ENCODE results near the gene TRAPPC3L. TPM values are rescaled to one million over a fixed set of nuclear protein-coding genes. Genes with fewer than 3 reads are reported as not detected.

The TRAPPC3L gene
- polyA plus RNA-seq, 1 of the 3 experiments (the other 2 are of a cell fraction) = 0.03 TPM

GRCh38 chr6:116476002-116476678 lies 69.3 kb downstream of the TRAPPC3L start:
- H2AFZ ChIP-seq (ENCODE audit: low read depth) = no peak overlapping the region
- ChIA-PET POLR2A (no interaction called here), CTCF (no interaction called here)
- H3K27me3 ChIP-seq (ENCODE audit: insufficient read depth) = no peaks in the 10 kb centered on the region
- WGBS (ENCODE audit: low lambda C conversion rate) = 85% methylated on average over 5 of the region's 5 CpGs
- no peak for DNase-seq
- no peaks in the 10 kb centered on the region for H3K9me2 ChIP-seq
- H3K79me2 ChIP-seq (ENCODE audit: insufficient read depth) = no peaks in the 10 kb centered on the region
- no peaks in the 10 kb centered on the region for H3F3A ChIP-seq (replicated peaks; ENCODE audit: insufficient read depth)
- no peak overlapping the region for H3K9ac ChIP-seq
- H3K36me3 ChIP-seq (replicated peaks in 1 of 2; ENCODE audit: control insufficient read depth in 1 of 2, insufficient read depth in 2 of 2, low read length in 1 of 2) = no peaks in the 10 kb centered on the region
- H3K4me3 ChIP-seq (ENCODE audit: low read depth in 2 of 2, low read length in 1 of 2) = no peak overlapping the region
- H3K9me3 ChIP-seq = no peaks in the 10 kb centered on the region
- H3K4me2 ChIP-seq = no peak overlapping the region
- TF ChIP-seq JUND (IDR thresholded peaks at IDR 0.05) = no peak
- peaks cover 0 to 6% of the 10 kb centered on the region in 2 experiments; a peak in 1 of 4 replicates for H3K4me1 ChIP-seq (ENCODE audit: control insufficient read depth in 1 of 2, insufficient read depth in 2 of 2, low read depth in 1 of 2, low read length in 1 of 2)
- H4K20me1 ChIP-seq (ENCODE audit: insufficient read depth) = no peaks in the 10 kb centered on the region
- H3K27ac ChIP-seq (ENCODE audit: low read depth in 2 of 2, low read length in 1 of 2) = no peak overlapping the region

- H3K9ac ChIP-seq = no peak overlapping the region
- H3K27me3 ChIP-seq (ENCODE audit: insufficient read depth) = no peaks in the 10 kb centered on the region
- ChIA-PET POLR2A (no interaction called here), CTCF (no interaction called here)
- H3K36me3 ChIP-seq (replicated peaks in 1 of 2; ENCODE audit: control insufficient read depth in 1 of 2, insufficient read depth in 2 of 2, low read length in 1 of 2) = no peaks in the 10 kb centered on the region
- no peaks in the 10 kb centered on the region for H3K9me3 ChIP-seq
- H3K79me2 ChIP-seq (ENCODE audit: insufficient read depth) = no peaks in the 10 kb centered on the region
- TF ChIP-seq MAX (IDR thresholded peaks at IDR 0.05; ENCODE audit: low read depth) (no peak), TEAD4 (IDR thresholded peaks at IDR 0.05; ENCODE audit: borderline replicate concordance, insufficient read depth) (no peak), NFIC (IDR thresholded peaks at IDR 0.05; ENCODE audit: borderline replicate concordance) (no peak)
- no peak overlapping the region for H3K4me2 ChIP-seq
- H3K27ac ChIP-seq (ENCODE audit: low read depth in 2 of 2, low read length in 1 of 2) = no peak overlapping the region
- H3K4me1 ChIP-seq (ENCODE audit: control insufficient read depth in 1 of 2, insufficient read depth in 2 of 2, low read depth in 1 of 2, low read length in 1 of 2) = peaks cover 0 to 6% of the 10 kb centered on the region in 2 experiments; a peak in 1 of 4 replicates
- no peak overlapping the region for H3K4me3 ChIP-seq (ENCODE audit: low read depth in 2 of 2, low read length in 1 of 2)
- no peak for DNase-seq
- H2AFZ ChIP-seq (ENCODE audit: low read depth) = no peak overlapping the region
- no peaks in the 10 kb centered on the region for H3K9me2 ChIP-seq
- H3F3A ChIP-seq (replicated peaks; ENCODE audit: insufficient read depth) = no peaks in the 10 kb centered on the region
- 50% methylated on average over 1 of the region's 1 CpG for WGBS (ENCODE audit: low lambda C conversion rate)
- no peaks in the 10 kb centered on the region for H4K20me1 ChIP-seq (ENCODE audit: insufficient read depth)
These were observed 70.3 kb downstream of the TRAPPC3L start for GRCh38 chr6:116475141-116475540.

GRCh38 chr6:116472706-116473105 lies 72.8 kb downstream of the TRAPPC3L start:
- peak overlapping the region in 1 of 2 experiments; percentile 50; a peak in 1 of 4 replicates for H3K27ac ChIP-seq (ENCODE audit: low read depth in 2 of 2, low read length in 1 of 2)
- CTCF ChIA-PET = no interaction called here
- DNase-seq = no peak
- POLR2A ChIA-PET = no interaction called here
- TF ChIP-seq JUND (IDR thresholded peaks at IDR 0.05) (no peak), YY1 (IDR thresholded peaks at IDR 0.05; ENCODE audit: low read depth) (no peak), RFX5 (IDR thresholded peaks at IDR 0.05; ENCODE audit: low read length) (no peak), FOXJ3 (CRISPR knock-in tag; IDR thresholded peaks at IDR 0.05) (no peak), ELF1 (IDR thresholded peaks at IDR 0.05) (no peak)
- no peaks in the 10 kb centered on the region for H3K36me3 ChIP-seq (replicated peaks in 1 of 2; ENCODE audit: control insufficient read depth in 1 of 2, insufficient read depth in 2 of 2, low read length in 1 of 2)
- H3K4me1 ChIP-seq (ENCODE audit: control insufficient read depth in 1 of 2, insufficient read depth in 2 of 2, low read depth in 1 of 2, low read length in 1 of 2) = peaks cover 0 to 6% of the 10 kb centered on the region in 2 experiments; a peak in 1 of 4 replicates
- 75% methylated on average over 3 of the region's 3 CpGs for WGBS (ENCODE audit: low lambda C conversion rate)
- H3K4me2 ChIP-seq = no peak overlapping the region
- H3K9ac ChIP-seq = no peak overlapping the region
- H2AFZ ChIP-seq (ENCODE audit: low read depth) = no peak overlapping the region
- no peaks in the 10 kb centered on the region for H3K9me2 ChIP-seq
- H3K27me3 ChIP-seq (ENCODE audit: insufficient read depth) = no peaks in the 10 kb centered on the region
- H3F3A ChIP-seq (replicated peaks; ENCODE audit: insufficient read depth) = no peaks in the 10 kb centered on the region
- no peak overlapping the region for H3K4me3 ChIP-seq (ENCODE audit: low read depth in 2 of 2, low read length in 1 of 2)
- no peaks in the 10 kb centered on the region; the same call in 1 of the 2 replicates for H3K9me3 ChIP-seq
- H4K20me1 ChIP-seq (ENCODE audit: insufficient read depth) = no peaks in the 10 kb centered on the region
- H3K79me2 ChIP-seq (ENCODE audit: insufficient read depth) = no peaks in the 10 kb centered on the region
